ENCODE results near the gene DOP1B.
"Not testable (repeated sequence)": the region's sequence is repeated elsewhere in the genome, so short reads cannot be mapped to it uniquely, and the experiment has no call there.

Gene DOP1B

GRCh38 chr21:36132696-36133095 is 23.9 kb upstream of the DOP1B start:
- Histone ChIP-seq H3K9me3 (ENCODE audit: insufficient read depth, low read length) (no peaks in the 10 kb centered on the region), H2AFZ (ENCODE audit: low read depth, low read length, severe bottlenecking) (no peak overlapping the region), H3K4me3 (ENCODE audit: insufficient read depth, low read length, poor library complexity, severe bottlenecking) (no peak overlapping the region), H3K36me3 (ENCODE audit: low read length) (no peaks in the 10 kb centered on the region), H3K79me2 (ENCODE audit: insufficient read depth, low read length) (no peaks in the 10 kb centered on the region), H3K27me3 (ENCODE audit: low read length) (no peaks in the 10 kb centered on the region), H4K20me1 (ENCODE audit: low read depth, low read length) (no peaks in the 10 kb centered on the region), H3F3A (ENCODE audit: insufficient read depth) (no peaks in the 10 kb centered on the region), H3K27ac (ENCODE audit: low read depth, low read length) (no peak overlapping the region), H3K4me2 (ENCODE audit: low read depth, low read length, poor library complexity, severe bottlenecking) (no peak overlapping the region), H3K9me2 (replicated peaks; ENCODE audit: insufficient read depth, low read length) (no peaks in the 10 kb centered on the region), H3K9ac (ENCODE audit: low read length) (no peak overlapping the region)
- no peak for TF ChIP-seq EZH2phosphoT487 (conservative IDR thresholded peaks at IDR 0.05; ENCODE audit: low read length)
- no peak for TF ChIP-seq CTCF (IDR thresholded peaks at IDR 0.05; ENCODE audit: insufficient read depth, low read length, poor library complexity, severe bottlenecking)

GRCh38 chr21:36134803-36135390 is 21.7 kb upstream of the DOP1B start, which contains the start of gene CBR3:
Gene CBR3, plus strand, starts transcription at chr21:36135079. Its CDS starts 114 bp downstream, at chr21:36135193.
- Histone ChIP-seq H4K20me1 (ENCODE audit: low read depth, low read length) (no peaks in the 10 kb centered on the region), H3K79me2 (ENCODE audit: insufficient read depth, low read length) (no peaks in the 10 kb centered on the region), H3K27ac (ENCODE audit: low read depth, low read length) (no peak within 1 kb of the TSS), H3K9me2 (replicated peaks; ENCODE audit: insufficient read depth, low read length) (no peaks in the 10 kb centered on the region), H3K4me3 (ENCODE audit: insufficient read depth, low read length, poor library complexity, severe bottlenecking) (peak within 1 kb of the TSS; percentile 43), H3K9ac (ENCODE audit: low read length) (no peak within 1 kb of the TSS; the same call in 1 of the 2 replicates), H3F3A (ENCODE audit: insufficient read depth) (no peaks in the 10 kb centered on the region), H3K4me2 (ENCODE audit: low read depth, low read length, poor library complexity, severe bottlenecking) (peak within 1 kb of the TSS; percentile 56), H3K27me3 (ENCODE audit: low read length) (no peaks in the 10 kb centered on the region), H2AFZ (ENCODE audit: low read depth, low read length, severe bottlenecking) (peak within 1 kb of the TSS; percentile 12), H3K9me3 (ENCODE audit: insufficient read depth, low read length) (no peaks in the 10 kb centered on the region), H3K36me3 (ENCODE audit: low read length) (no peaks in the 10 kb centered on the region)
- TF ChIP-seq CTCF (IDR thresholded peaks at IDR 0.05; ENCODE audit: insufficient read depth, low read length, poor library complexity, severe bottlenecking), result no peak
- 0 out of 2 replicates have a peak, but pooled peaks have one; percentile 84 for TF ChIP-seq EZH2phosphoT487 (conservative IDR thresholded peaks at IDR 0.05; ENCODE audit: low read length)

- no peak overlapping the region; the same call in 1 of the 2 replicates for H3K9ac ChIP-seq (ENCODE audit: low read length)
- H3K27me3 ChIP-seq (ENCODE audit: low read length), result no peaks in the 10 kb centered on the region
- TF ChIP-seq EZH2phosphoT487 (conservative IDR thresholded peaks at IDR 0.05; ENCODE audit: low read length) (no peak), CTCF (IDR thresholded peaks at IDR 0.05; ENCODE audit: insufficient read depth, low read length, poor library complexity, severe bottlenecking) (no peak)
- H3K9me2 ChIP-seq (replicated peaks; ENCODE audit: insufficient read depth, low read length), result no peaks in the 10 kb centered on the region
- no peaks in the 10 kb centered on the region for H3K36me3 ChIP-seq (ENCODE audit: low read length)
- peak overlapping the region; percentile 12 for H2AFZ ChIP-seq (ENCODE audit: low read depth, low read length, severe bottlenecking)
- H3K9me3 ChIP-seq (ENCODE audit: insufficient read depth, low read length), result no peaks in the 10 kb centered on the region
- H3K79me2 ChIP-seq (ENCODE audit: insufficient read depth, low read length), result no peaks in the 10 kb centered on the region
- H3K27ac ChIP-seq (ENCODE audit: low read depth, low read length), result no peak overlapping the region
- H3K4me3 ChIP-seq (ENCODE audit: insufficient read depth, low read length, poor library complexity, severe bottlenecking), result peak overlapping the region; percentile 43
- no peaks in the 10 kb centered on the region for H3F3A ChIP-seq (ENCODE audit: insufficient read depth)
- peak overlapping the region; percentile 56 for H3K4me2 ChIP-seq (ENCODE audit: low read depth, low read length, poor library complexity, severe bottlenecking)
- H4K20me1 ChIP-seq (ENCODE audit: low read depth, low read length), result no peaks in the 10 kb centered on the region
Observed at GRCh38 chr21:36135391-36136102, 21.1 kb upstream of the DOP1B start.

- not testable (repeated sequence) for H2AFZ ChIP-seq (ENCODE audit: low read depth, low read length, severe bottlenecking); H3F3A ChIP-seq (ENCODE audit: insufficient read depth)
Observed at GRCh38 chr21:36139791-36140190, 16.8 kb upstream of the DOP1B start.

More at GRCh38 chr21:36139791-36140190, 16.8 kb upstream of the DOP1B start:
- not testable (repeated sequence) for H4K20me1 ChIP-seq (ENCODE audit: low read depth, low read length); H3K79me2 ChIP-seq (ENCODE audit: insufficient read depth, low read length); H3K27me3 ChIP-seq (ENCODE audit: low read length); H3K4me3 ChIP-seq (ENCODE audit: insufficient read depth, low read length, poor library complexity, severe bottlenecking); H3K4me2 ChIP-seq (ENCODE audit: low read depth, low read length, poor library complexity, severe bottlenecking); H3K27ac ChIP-seq (ENCODE audit: low read depth, low read length); H3K9me2 ChIP-seq (replicated peaks; ENCODE audit: insufficient read depth, low read length); H3K9me3 ChIP-seq (ENCODE audit: insufficient read depth, low read length); H3K36me3 ChIP-seq (ENCODE audit: low read length); H3K9ac ChIP-seq (ENCODE audit: low read length)

All from SU-DHL-6 (cell line).